ENCODE results near the gene UBL3. TPM values are rescaled to one million over a fixed set of nuclear protein-coding genes. Genes with fewer than 3 reads are reported as not detected.

Gene UBL3
- total and polyA plus RNA-seq, 2 of the 8 experiments (the other 6 are each of a cell fraction or from before 2014, with no cell fraction given) = 5.3 to 16.1 TPM

DNA sequence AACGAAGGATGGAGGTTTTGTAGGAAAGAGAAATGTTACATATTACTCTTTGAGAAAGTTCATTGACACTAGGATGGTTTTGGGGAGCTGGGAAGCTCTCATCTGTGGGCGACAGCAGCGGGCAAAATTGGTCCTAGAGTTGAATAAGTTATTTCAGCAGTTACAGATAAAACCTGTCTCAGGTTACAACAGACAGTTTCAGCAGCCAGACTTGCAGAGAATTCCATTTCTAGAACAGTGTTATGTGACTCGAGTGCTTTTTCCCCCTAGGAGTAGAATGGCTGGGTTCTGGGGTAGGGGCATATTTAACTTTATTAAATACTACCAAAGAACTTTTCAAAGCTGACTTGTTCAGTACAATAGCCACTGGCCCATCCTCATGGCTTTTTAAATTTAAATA lies 46.7 kb upstream of the UBL3 start (continued):
- TF ChIP-seq, protein P1, sequence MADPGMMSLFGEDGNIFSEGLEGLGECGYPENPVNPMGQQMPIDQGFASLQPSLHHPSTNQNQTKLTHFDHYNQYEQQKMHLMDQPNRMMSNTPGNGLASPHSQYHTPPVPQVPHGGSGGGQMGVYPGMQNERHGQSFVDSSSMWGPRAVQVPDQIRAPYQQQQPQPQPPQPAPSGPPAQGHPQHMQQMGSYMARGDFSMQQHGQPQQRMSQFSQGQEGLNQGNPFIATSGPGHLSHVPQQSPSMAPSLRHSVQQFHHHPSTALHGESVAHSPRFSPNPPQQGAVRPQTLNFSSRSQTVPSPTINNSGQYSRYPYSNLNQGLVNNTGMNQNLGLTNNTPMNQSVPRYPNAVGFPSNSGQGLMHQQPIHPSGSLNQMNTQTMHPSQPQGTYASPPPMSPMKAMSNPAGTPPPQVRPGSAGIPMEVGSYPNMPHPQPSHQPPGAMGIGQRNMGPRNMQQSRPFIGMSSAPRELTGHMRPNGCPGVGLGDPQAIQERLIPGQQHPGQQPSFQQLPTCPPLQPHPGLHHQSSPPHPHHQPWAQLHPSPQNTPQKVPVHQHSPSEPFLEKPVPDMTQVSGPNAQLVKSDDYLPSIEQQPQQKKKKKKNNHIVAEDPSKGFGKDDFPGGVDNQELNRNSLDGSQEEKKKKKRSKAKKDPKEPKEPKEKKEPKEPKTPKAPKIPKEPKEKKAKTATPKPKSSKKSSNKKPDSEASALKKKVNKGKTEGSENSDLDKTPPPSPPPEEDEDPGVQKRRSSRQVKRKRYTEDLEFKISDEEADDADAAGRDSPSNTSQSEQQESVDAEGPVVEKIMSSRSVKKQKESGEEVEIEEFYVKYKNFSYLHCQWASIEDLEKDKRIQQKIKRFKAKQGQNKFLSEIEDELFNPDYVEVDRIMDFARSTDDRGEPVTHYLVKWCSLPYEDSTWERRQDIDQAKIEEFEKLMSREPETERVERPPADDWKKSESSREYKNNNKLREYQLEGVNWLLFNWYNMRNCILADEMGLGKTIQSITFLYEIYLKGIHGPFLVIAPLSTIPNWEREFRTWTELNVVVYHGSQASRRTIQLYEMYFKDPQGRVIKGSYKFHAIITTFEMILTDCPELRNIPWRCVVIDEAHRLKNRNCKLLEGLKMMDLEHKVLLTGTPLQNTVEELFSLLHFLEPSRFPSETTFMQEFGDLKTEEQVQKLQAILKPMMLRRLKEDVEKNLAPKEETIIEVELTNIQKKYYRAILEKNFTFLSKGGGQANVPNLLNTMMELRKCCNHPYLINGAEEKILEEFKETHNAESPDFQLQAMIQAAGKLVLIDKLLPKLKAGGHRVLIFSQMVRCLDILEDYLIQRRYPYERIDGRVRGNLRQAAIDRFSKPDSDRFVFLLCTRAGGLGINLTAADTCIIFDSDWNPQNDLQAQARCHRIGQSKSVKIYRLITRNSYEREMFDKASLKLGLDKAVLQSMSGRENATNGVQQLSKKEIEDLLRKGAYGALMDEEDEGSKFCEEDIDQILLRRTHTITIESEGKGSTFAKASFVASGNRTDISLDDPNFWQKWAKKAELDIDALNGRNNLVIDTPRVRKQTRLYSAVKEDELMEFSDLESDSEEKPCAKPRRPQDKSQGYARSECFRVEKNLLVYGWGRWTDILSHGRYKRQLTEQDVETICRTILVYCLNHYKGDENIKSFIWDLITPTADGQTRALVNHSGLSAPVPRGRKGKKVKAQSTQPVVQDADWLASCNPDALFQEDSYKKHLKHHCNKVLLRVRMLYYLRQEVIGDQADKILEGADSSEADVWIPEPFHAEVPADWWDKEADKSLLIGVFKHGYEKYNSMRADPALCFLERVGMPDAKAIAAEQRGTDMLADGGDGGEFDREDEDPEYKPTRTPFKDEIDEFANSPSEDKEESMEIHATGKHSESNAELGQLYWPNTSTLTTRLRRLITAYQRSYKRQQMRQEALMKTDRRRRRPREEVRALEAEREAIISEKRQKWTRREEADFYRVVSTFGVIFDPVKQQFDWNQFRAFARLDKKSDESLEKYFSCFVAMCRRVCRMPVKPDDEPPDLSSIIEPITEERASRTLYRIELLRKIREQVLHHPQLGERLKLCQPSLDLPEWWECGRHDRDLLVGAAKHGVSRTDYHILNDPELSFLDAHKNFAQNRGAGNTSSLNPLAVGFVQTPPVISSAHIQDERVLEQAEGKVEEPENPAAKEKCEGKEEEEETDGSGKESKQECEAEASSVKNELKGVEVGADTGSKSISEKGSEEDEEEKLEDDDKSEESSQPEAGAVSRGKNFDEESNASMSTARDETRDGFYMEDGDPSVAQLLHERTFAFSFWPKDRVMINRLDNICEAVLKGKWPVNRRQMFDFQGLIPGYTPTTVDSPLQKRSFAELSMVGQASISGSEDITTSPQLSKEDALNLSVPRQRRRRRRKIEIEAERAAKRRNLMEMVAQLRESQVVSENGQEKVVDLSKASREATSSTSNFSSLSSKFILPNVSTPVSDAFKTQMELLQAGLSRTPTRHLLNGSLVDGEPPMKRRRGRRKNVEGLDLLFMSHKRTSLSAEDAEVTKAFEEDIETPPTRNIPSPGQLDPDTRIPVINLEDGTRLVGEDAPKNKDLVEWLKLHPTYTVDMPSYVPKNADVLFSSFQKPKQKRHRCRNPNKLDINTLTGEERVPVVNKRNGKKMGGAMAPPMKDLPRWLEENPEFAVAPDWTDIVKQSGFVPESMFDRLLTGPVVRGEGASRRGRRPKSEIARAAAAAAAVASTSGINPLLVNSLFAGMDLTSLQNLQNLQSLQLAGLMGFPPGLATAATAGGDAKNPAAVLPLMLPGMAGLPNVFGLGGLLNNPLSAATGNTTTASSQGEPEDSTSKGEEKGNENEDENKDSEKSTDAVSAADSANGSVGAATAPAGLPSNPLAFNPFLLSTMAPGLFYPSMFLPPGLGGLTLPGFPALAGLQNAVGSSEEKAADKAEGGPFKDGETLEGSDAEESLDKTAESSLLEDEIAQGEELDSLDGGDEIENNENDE (IDR thresholded peaks at IDR 0.05; ENCODE audit: insufficient replicate concordance, low read length) = no peak
- TF ChIP-seq POLR2AphosphoS5 (IDR thresholded peaks at IDR 0.05; ENCODE audit: low read depth, low read length) (no peak), CHD2 (IDR thresholded peaks at IDR 0.05; ENCODE audit: low read length) (no peak), TCF12 (IDR thresholded peaks at IDR 0.05; ENCODE audit: low read depth, low read length) (no peak), JUND (IDR thresholded peaks at IDR 0.05; ENCODE audit: low read length) (no peak), ZNF274 (IDR thresholded peaks at IDR 0.05; ENCODE audit: borderline replicate concordance, extremely low read depth, low read length) (no peak), SAP30 (IDR thresholded peaks at IDR 0.05; ENCODE audit: insufficient read depth, insufficient replicate concordance, low read length) (no peak), HDAC6 (IDR thresholded peaks at IDR 0.05; ENCODE audit: low read depth, low read length) (no peak), SIN3A (conservative IDR thresholded peaks at IDR 0.05 in 1 of 2, IDR thresholded peaks at IDR 0.05 in 1 of 2; ENCODE audit: low read depth in 1 of 2, low read length in 2 of 2) (no peak)
- TF ChIP-seq, protein P2, sequence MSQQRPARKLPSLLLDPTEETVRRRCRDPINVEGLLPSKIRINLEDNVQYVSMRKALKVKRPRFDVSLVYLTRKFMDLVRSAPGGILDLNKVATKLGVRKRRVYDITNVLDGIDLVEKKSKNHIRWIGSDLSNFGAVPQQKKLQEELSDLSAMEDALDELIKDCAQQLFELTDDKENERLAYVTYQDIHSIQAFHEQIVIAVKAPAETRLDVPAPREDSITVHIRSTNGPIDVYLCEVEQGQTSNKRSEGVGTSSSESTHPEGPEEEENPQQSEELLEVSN (IDR thresholded peaks at IDR 0.05) = no peak
